A549 treated with DMSO at 1 μM for 4 hours (cell line): ENCODE measurements around the gene RPL13A. TPM values are rescaled to one million over a fixed set of nuclear protein-coding genes. Genes with fewer than 3 reads are reported as not detected.

Experiments used
- total RNA-seq: library from RNA; stranded (reverse); fragments of 200-300 nt; extraction: Qiagen RNA extraction; gene quantifications from 5 replicates; pipeline ENCODE4 v1.2.3, GENCODE V29; 2022; ENCODE audit warnings: low read depth

RPL13A gene
- 3,835 to 4,657 TPM (median 3,991 TPM) in 5 replicates for total RNA-seq

GRCh38 chr19:49487277-49488045 lies at the start of gene RPL13A:
Gene RPL13A (plus strand): TSS chr19:49487608. CDS start chr19:49487630, 22 bp downstream.

DNA sequence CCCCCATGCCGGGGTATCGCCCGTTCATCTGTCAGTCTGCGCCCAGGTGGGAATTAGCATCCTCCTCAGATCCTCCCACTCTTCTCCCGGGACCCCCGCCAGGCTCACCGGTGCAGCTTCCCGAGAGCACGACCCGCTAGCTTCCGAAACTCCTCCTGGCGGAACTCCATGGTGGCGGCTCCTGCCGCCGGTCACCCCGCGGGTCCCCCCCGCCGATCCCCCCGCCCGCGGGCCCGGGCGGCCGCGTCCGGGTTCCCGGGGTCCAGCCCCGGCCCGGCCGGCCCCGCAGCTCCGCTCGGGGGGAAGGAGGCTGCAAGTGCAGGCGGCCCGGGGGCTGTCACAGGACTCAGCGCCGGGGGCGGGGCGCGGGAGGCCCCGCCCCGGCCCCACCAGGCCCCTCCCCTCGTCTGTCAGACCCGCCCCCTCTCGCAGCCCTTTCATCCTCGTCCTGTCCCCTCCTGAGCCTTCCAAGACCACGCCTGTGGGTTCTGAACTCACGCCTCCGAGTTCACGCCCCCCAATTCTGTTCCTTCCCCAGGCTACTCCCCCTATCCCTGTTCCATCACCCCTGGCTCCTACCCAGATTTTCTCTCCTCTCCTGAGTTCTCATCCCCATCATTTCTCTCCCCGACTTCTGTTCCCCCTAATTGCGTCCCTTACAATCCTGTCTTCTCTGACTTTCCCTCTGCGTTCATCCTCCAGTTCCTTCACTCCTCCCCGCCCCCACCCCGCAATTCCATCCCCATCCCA lies 46.0 kb upstream of the RPL13A start, which contains the start of gene SLC17A7:
SLC17A7 (minus strand) TSS at position 318 of the 750 bp plus-strand sequence; CDS start at position 170, 148 bp downstream.

DNA sequence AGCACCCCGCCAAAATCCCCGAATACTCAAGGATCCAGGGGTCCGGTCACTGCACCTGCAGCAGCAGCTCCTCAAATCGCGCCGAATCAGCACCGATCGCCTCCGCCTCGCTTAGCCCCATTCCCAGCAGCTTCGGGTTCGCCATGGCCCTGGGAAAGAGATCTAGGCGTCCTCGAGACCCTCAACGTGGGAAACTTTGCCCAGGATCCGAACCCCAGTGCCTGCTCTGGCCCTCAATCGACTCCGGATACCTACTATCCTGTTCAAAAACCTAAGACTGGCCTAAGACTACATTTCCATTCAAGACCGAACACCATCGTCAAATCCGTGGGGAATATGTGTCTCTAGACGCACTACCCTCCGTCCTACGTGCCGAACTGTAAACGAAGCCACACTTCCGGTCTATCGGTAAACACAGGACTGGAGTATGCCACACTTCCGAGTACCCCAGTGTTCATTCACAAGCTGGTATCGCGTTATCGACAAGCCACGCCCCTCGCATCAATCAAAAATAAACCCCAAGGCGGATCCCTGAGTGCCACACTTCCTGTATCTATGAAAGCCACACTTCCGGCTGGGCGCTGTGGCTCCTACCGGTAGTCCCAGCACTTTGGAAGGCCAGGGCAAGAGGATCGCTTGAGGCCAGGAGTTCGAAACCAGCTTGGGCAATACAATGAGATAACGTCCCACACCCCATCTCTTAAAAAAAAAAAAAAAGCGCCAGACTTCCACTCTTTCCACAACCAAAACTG lies 35.8 kb upstream of the RPL13A start, which contains the start of gene PIH1D1:
PIH1D1 (minus strand) TSS at position 385 of the 752 bp plus-strand sequence; CDS start at position 145, 240 bp downstream.

GRCh38 chr19:49453013-49453756 lies 34.2 kb upstream of the RPL13A start, which contains the start of gene ALDH16A1:
Gene ALDH16A1 (plus strand): TSS chr19:49453225. CDS start chr19:49453332, 107 bp downstream.

DNA sequence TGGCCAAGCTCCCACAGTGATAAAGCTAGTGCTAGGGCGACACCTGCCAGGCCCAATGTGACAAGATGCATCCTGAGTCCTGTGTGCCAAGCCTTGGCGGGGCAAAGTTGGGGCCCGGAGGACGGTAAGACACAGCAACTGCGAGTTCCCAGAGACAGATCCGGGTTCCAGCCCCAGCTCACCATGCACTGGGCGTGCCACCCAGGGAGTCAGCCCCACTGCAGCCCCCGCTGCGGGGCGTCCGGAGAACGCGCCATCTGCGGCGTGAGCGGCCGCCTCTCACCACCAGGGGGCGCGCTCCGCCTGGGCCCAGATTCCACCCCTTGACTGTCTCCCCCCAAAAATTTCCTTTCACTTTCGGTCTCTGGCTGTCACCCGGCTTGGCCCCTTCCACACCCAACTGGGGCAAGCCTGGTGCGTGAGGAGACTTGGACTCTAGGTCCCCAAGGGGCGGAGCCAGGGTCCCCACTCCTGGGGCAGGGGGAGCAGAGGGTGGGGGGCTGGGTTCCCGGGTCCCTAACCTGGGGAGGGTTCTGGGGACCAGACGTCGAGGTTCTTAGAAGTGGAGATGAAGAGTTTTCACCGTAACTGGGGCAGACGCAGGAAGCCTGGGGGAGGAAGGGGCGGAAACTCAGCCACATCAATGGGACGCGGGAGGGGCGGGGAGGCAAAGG lies 13.4 kb upstream of the RPL13A start, which contains the start of gene FLT3LG:
FLT3LG (plus strand) TSS at position 348 of the 674 bp plus-strand sequence. CDS start 425 bp downstream, outside the sequence.

Other genes starting within 250 kb of the RPL13A start
- gene SLC6A16, start 162.4 kb upstream of the RPL13A start, total RNA-seq, result 1.1 to 1.6 TPM (median 1.2 TPM) in 5 replicates
- not detected in 5 replicates for gene CD37, start 152.2 kb upstream of the RPL13A start, total RNA-seq
- gene TEAD2, start 125.2 kb upstream of the RPL13A start, total RNA-seq, result 14.1 to 23.1 TPM (median 18.6 TPM) in 5 replicates
- gene DKKL1, start 123.7 kb upstream of the RPL13A start, total RNA-seq, result 0.33 to 0.78 TPM (median 0.62 TPM) in 5 replicates
- not detected in 5 replicates for gene KASH5, start 99.4 kb upstream of the RPL13A start, total RNA-seq
- not detected in 5 replicates for gene PTH2, start 64.2 kb upstream of the RPL13A start, total RNA-seq
- gene GFY, start 62.2 kb upstream of the RPL13A start, total RNA-seq, result 0.07 to 0.22 TPM (median 0.18 TPM) in 4 of 5 replicates, not detected in the other
- gene SLC17A7, start 46.1 kb upstream of the RPL13A start, total RNA-seq, result 0.49 to 0.63 TPM (median 0.61 TPM) in 5 replicates
- gene PIH1D1, start 35.8 kb upstream of the RPL13A start, total RNA-seq, result 87.2 to 97.5 TPM (median 96.7 TPM) in 5 replicates
- gene ALDH16A1, start 34.4 kb upstream of the RPL13A start, total RNA-seq, result 14.5 to 29.0 TPM (median 22.6 TPM) in 5 replicates
- gene FLT3LG, start 13.4 kb upstream of the RPL13A start, total RNA-seq, result 0.68 to 1.7 TPM (median 1.2 TPM) in 5 replicates
- gene RPS11, start 8.8 kb downstream of the RPL13A start, total RNA-seq, result 3,649 to 5,162 TPM (median 3,839 TPM) in 5 replicates
- 26.1 to 29.8 TPM (median 28.3 TPM) in 5 replicates for gene FCGRT, start 25.1 kb downstream of the RPL13A start, total RNA-seq
- gene RCN3, start 40.4 kb downstream of the RPL13A start, total RNA-seq, result 1.5 to 2.1 TPM (median 1.7 TPM) in 5 replicates
- 84.6 to 109 TPM (median 95.2 TPM) in 5 replicates for gene NOSIP, start 92.9 kb downstream of the RPL13A start, total RNA-seq
- 0.54 to 1.2 TPM (median 0.87 TPM) in 5 replicates for gene PRRG2, start 93.7 kb downstream of the RPL13A start, total RNA-seq
- 27.6 to 35.1 TPM (median 29.7 TPM) in 5 replicates for gene PRR12, start 103.6 kb downstream of the RPL13A start, total RNA-seq
- gene RRAS, start 152.5 kb downstream of the RPL13A start, total RNA-seq, result 83.1 to 125 TPM (median 114 TPM) in 5 replicates
- 41.9 to 71.4 TPM (median 66.3 TPM) in 5 replicates for gene SCAF1, start 154.6 kb downstream of the RPL13A start, total RNA-seq
- gene IRF3, start 178.2 kb downstream of the RPL13A start, total RNA-seq, result 86.3 to 119 TPM (median 102 TPM) in 5 replicates
- 58.3 to 77.0 TPM (median 67.6 TPM) in 5 replicates for gene BCL2L12, start 178.3 kb downstream of the RPL13A start, total RNA-seq
- gene PRMT1, start 189.7 kb downstream of the RPL13A start, total RNA-seq, result 373 to 457 TPM (median 431 TPM) in 5 replicates
- gene ADM5, start 202.0 kb downstream of the RPL13A start, total RNA-seq, result 4.0 to 7.6 TPM (median 5.7 TPM) in 5 replicates
- 11.6 to 14.6 TPM (median 13.4 TPM) in 5 replicates for gene CPT1C, start 203.5 kb downstream of the RPL13A start, total RNA-seq